GM10266 (cell line): ENCODE measurements around the gene PTPRN2.

Experiments used
- DNase-seq: peaks from one replicate; pipeline ENCODE4 v3.0.0; 2012; ENCODE audit errors: extremely low spot score
- TF ChIP-seq, protein P1 (sequence below): IDR thresholded peaks from 2 replicates; pipeline ENCODE4 v1.5.1; 2012; ENCODE audit warnings: mild to moderate bottlenecking, low read depth; ENCODE audit not compliant: control insufficient read depth, insufficient read depth; ENCODE audit errors: missing control alignments

PTPRN2 gene

GRCh38 chr7:157521752-157522151 lies 1065.9 kb downstream of the PTPRN2 start:
- TF ChIP-seq, protein P1, sequence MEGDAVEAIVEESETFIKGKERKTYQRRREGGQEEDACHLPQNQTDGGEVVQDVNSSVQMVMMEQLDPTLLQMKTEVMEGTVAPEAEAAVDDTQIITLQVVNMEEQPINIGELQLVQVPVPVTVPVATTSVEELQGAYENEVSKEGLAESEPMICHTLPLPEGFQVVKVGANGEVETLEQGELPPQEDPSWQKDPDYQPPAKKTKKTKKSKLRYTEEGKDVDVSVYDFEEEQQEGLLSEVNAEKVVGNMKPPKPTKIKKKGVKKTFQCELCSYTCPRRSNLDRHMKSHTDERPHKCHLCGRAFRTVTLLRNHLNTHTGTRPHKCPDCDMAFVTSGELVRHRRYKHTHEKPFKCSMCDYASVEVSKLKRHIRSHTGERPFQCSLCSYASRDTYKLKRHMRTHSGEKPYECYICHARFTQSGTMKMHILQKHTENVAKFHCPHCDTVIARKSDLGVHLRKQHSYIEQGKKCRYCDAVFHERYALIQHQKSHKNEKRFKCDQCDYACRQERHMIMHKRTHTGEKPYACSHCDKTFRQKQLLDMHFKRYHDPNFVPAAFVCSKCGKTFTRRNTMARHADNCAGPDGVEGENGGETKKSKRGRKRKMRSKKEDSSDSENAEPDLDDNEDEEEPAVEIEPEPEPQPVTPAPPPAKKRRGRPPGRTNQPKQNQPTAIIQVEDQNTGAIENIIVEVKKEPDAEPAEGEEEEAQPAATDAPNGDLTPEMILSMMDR, result no peak
- no peak for DNase-seq

DNA sequence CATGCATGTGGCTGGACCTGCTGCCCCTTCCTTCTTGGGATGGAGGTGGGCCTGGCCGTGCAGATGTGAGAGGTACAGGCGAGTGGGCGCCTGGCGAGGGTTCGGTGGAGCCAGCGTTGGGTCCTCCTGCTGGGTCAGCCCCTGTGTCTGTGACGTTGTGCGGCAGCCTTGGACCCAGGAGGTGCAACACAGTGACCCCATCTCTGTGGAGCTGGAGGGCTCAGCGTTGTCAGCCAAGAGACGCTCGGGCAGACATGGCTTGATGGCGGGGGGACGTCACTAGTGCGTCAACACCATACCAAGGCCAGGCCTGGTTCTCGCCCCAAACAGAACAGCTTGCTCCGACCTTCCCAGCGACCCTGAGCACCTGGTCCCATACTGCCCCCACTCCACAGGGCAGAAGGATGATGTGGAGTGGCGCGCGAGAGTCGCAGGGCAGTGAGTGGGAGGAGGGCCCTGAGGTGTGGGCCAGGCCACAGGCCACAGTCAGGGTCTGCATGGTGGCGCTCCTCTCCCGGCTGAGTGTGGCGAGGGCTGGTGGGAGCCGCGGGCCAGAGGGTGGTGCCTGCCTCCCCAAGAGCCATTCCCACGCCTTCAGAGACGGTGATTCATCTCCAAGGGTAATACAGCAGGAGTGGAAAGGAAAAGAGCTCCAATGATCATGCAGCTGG lies 1066.4 kb downstream of the PTPRN2 start:
- TF ChIP-seq, protein P1, result no peak
- DNase-seq, result no peak

DNA sequence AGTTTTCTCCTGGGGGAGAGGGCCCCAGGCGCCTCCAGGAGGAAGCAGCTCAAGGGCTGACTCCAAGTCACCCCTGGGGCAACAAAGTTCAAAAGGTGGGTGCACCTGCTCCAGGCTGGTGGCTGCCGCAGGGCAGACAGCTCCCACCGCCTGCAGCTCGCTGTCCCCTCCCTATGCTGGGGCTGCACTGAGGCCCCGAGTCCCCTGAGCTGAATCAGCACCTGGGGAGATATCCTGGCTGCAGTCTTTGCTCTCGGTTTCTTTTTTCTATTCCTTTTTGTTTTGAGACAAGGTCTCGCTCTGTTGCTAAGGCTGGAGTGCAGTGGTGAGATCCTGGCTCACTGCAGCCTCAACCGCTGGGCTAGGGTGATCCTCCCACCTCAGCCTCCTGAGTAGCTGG lies 1067.4 kb downstream of the PTPRN2 start:
- TF ChIP-seq, protein P1, result no peak
- no peak for DNase-seq

DNA sequence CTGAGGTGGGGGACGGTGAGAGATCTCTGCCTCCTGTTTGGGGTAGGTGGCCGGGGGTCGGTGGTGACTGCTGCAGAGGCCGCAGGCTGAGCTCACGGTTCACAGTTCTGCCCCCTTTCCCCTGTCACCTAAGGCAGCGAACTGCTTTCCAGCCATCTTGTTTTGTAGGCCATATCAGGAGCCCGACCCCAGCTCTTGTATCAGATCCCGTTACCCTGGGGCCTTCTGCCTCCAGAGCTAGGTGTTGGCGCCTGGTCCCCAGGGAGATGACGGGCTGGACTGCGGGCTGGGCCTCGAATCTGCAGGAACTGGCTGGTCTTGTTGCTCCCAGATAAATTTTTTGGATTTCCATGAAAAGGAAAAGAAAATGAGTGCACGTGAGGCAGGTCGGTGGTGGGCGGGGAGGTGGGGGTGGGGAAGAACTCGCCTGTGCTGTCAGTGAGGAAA lies 1067.8 kb downstream of the PTPRN2 start:
- TF ChIP-seq, protein P1, result no peak
- DNase-seq, result no peak

DNA sequence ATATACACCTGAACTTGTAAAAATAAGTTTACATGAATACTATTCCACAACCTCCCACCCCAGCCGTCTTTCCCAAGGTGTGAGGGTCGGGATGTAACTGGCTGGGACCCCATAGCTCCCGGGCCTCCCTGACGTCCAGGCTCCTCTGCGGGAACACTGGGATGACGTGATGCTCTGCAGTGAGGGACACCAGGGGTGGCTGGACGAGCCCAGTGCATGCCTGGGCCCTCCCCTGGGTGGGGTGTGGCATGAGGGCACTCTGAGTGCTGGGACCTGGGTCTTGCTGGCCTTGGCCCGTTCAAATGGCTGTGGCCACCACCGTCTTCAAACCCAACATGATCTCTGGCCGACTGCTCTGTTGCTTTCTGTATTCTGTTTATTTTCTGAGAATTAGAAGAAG lies 1068.4 kb downstream of the PTPRN2 start:
- DNase-seq, result no peak
- TF ChIP-seq, protein P1, result no peak

DNA sequence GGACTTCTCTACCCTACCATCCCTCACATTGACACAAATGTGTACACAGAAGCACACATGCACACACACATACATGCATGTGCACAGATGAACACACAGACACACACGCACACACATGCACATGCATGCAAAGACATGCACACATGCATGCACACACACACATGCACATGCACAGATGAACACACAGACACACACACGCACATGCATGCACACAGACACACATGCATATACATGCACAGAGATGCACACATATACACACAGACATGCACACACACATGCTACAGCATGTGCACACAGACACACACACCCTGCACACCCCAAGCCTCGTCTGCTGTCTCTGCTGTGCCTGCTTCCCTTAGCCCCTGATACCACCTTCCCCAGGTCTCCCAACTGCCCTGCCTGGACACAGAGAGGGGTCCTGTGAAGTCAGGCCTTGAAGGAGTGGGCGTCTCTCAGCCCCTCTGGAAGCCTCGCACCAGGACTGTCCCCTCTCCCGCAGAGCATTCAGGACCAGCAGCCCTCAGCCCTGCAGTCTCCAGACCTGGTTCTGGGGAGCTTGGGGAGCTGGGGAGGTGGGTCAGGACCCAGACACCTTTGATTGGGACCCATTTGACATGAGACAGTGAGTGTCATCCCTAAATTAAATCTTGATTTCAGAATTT lies 1069.0 kb downstream of the PTPRN2 start:
- TF ChIP-seq, protein P1, result no peak
- DNase-seq, result no peak
